ENCODE results near the gene LSP1. TPM values are rescaled to one million over a fixed set of nuclear protein-coding genes. Genes with fewer than 3 reads are reported as not detected.

LSP1 gene
- total RNA-seq, 1 donor from 2014 or later = not detected

- no peak for TF ChIP-seq CTCF (conservative IDR thresholded peaks at IDR 0.05; ENCODE audit: low read depth, low read length)
- no peak for DNase-seq (ENCODE audit: low read depth)
- H3K4me3 ChIP-seq (ENCODE audit: low read depth, low read length) = no peak overlapping the region
Observed at GRCh38 chr11:1922481-1923081, 69.7 kb downstream of the LSP1 start.

GRCh38 chr11:1923201-1923956 lies 70.5 kb downstream of the LSP1 start:
- no peak overlapping the region for H3K4me3 ChIP-seq (ENCODE audit: low read depth, low read length)
- no peak for DNase-seq (ENCODE audit: low read depth)
- no peak for TF ChIP-seq CTCF (conservative IDR thresholded peaks at IDR 0.05; ENCODE audit: low read depth, low read length)

- no peak overlapping the region for H3K4me3 ChIP-seq (ENCODE audit: low read depth, low read length)
- DNase-seq (ENCODE audit: low read depth) = no peak
- TF ChIP-seq CTCF (conservative IDR thresholded peaks at IDR 0.05; ENCODE audit: low read depth, low read length) = no peak
Observed at GRCh38 chr11:1924181-1924580, 71.3 kb downstream of the LSP1 start.

GRCh38 chr11:1924646-1925372 lies 71.9 kb downstream of the LSP1 start:
- no peak for DNase-seq (ENCODE audit: low read depth)
- H3K4me3 ChIP-seq (ENCODE audit: low read depth, low read length) = no peak overlapping the region
- TF ChIP-seq CTCF (conservative IDR thresholded peaks at IDR 0.05; ENCODE audit: low read depth, low read length) = no peak

- DNase-seq (ENCODE audit: low read depth) = no peak
- no peak overlapping the region for H3K4me3 ChIP-seq (ENCODE audit: low read depth, low read length)
- TF ChIP-seq CTCF (conservative IDR thresholded peaks at IDR 0.05; ENCODE audit: low read depth, low read length) = no peak
Observed at GRCh38 chr11:1925373-1926155, 72.7 kb downstream of the LSP1 start.

GRCh38 chr11:1926156-1927025 lies 73.5 kb downstream of the LSP1 start:
- TF ChIP-seq CTCF (conservative IDR thresholded peaks at IDR 0.05; ENCODE audit: low read depth, low read length) = no peak
- no peak overlapping the region for H3K4me3 ChIP-seq (ENCODE audit: low read depth, low read length)
- no peak for DNase-seq (ENCODE audit: low read depth)

All from epithelial cell of proximal tubule (primary cell).